Natural killer cell (primary cell): Measurements from ENCODE around the gene SASH1. TPM values are rescaled to one million over a fixed set of nuclear protein-coding genes. Genes with fewer than 3 reads are reported as not detected.

ENCODE experiments used
- ATAC-seq, 3 donors: fragments of 150-1000 bp in 2 of 3; fragments of 200-7000 bp in 1 of 3; cut with Tn5 transposase; 1 replicate in 1 of 3; 2 replicates in 2 of 3; pipeline ENCODE4 v1.10.0; 2021; ENCODE audit warnings: mild to moderate bottlenecking in 2 of 3, moderate library complexity in 2 of 3
- DNase-seq, 2 donors: peaks; one replicate each; pipeline versions ENCODE4 v3.0.0 to v3.0.0-alpha.2; 2013 to 2021; ENCODE audit warnings: mixed read lengths in 1 of 2
- H3K27ac ChIP-seq: one replicate; pipeline ENCODE4 v1.5.1; 2013; ENCODE audit warnings: mild to moderate bottlenecking, low read length
- H3K27me3 ChIP-seq: one replicate; pipeline ENCODE4 v1.6.1; 2013; ENCODE audit warnings: low read length; ENCODE audit not compliant: control insufficient read depth, insufficient read depth
- H3K36me3 ChIP-seq: one replicate; pipeline ENCODE4 v1.6.1; 2013; ENCODE audit warnings: low read length; ENCODE audit not compliant: control insufficient read depth, insufficient read depth
- H3K4me1 ChIP-seq: one replicate; pipeline ENCODE4 v1.6.1; 2013; ENCODE audit warnings: low read length; ENCODE audit not compliant: control insufficient read depth, insufficient read depth
- H3K4me3 ChIP-seq: one replicate; pipeline ENCODE4 v1.5.1; 2013; ENCODE audit warnings: low read length
- H3K9me3 ChIP-seq: one replicate; pipeline ENCODE4 v1.6.1; 2013; ENCODE audit warnings: low read length; ENCODE audit not compliant: control insufficient read depth, insufficient read depth
- H3K27ac Mint-ChIP-seq, 2 donors: one replicate each; pipeline ENCODE4 v1.8.0; 2022; ENCODE audit warnings: mild to moderate bottlenecking in 2 of 2, mixed read lengths in 2 of 2, moderate library complexity in 1 of 2
- H3K27me3 Mint-ChIP-seq, 2 donors: one replicate each; pipeline ENCODE4 v1.8.0; 2022; ENCODE audit warnings: low read depth in 2 of 2, mixed read lengths in 2 of 2
- H3K36me3 Mint-ChIP-seq: one replicate; pipeline ENCODE4 v1.8.0; 2022; ENCODE audit warnings: mixed read lengths
- H3K4me1 Mint-ChIP-seq, 2 donors: one replicate each; pipeline ENCODE4 v1.8.0; 2022; ENCODE audit warnings: mixed read lengths in 2 of 2
- H3K4me3 Mint-ChIP-seq: one replicate; pipeline ENCODE4 v1.8.0; 2022; ENCODE audit warnings: mild to moderate bottlenecking, moderate library complexity, mixed read lengths
- H3K9me3 Mint-ChIP-seq, 2 donors: one replicate each; pipeline ENCODE4 v1.8.0; 2022; ENCODE audit warnings: mixed read lengths in 2 of 2
- CTCF ChIP-seq: fragments of 200-600 bp; IDR thresholded peaks from one replicate; pipeline ENCODE4 v1.8.0; 2022; ENCODE audit warnings: antibody characterized with exemption
- WGBS: methylation state at CpG from one replicate; pipeline ENCODE4 v1.1.7; 2013; ENCODE audit warnings: missing lambda C conversion rate; ENCODE audit not compliant: insufficient coverage; 5-methylcytosine and 5-hydroxymethylcytosine counted together
- intact Hi-C: fragments of 100-400 bp; cut with micrococcal nuclease; formaldehyde crosslinking; loops from one replicate; pipeline ENCODE4 v1.14.2; 2022
- total RNA-seq, 4 donors: library from RNA; stranded (reverse); fragments of 120-200 nt in 1 of 4; gene quantifications; one replicate each; pipeline versions ENCODE4 v1.2.3 to v1.2.4, GENCODE V29; 2013 to 2022

SASH1 gene
- total RNA-seq, 3 donors from 2014 or later (not counting 1 experiment from before 2014, with no cell fraction given): 0.63 to 6.2 (median 2.7) TPM

- H3K9me3 ChIP-seq: no peaks in the 10 kb centered on the region
- 92% methylated on average over 7 of the region's 7 CpGs for WGBS
- H3K4me3 ChIP-seq: no peak overlapping the region
- H3K4me1 Mint-ChIP-seq: peaks cover 0 to under 1% of the 10 kb centered on the region in 2 donors
- ATAC-seq: no peak
- intact Hi-C loops: no loop called here
- no peaks in the 10 kb centered on the region for H3K9me3 Mint-ChIP-seq
- TF ChIP-seq CTCF: no peak
- no peaks in the 10 kb centered on the region for H3K36me3 ChIP-seq
- no peaks in the 10 kb centered on the region for H3K27me3 ChIP-seq
- DNase-seq: no peak
- H3K27me3 Mint-ChIP-seq: no peaks in the 10 kb centered on the region
- H3K4me1 ChIP-seq: peaks cover 10% of the 10 kb centered on the region
- no peak overlapping the region for H3K27ac Mint-ChIP-seq
- no peak overlapping the region for H3K4me3 Mint-ChIP-seq
- H3K27ac ChIP-seq: no peak overlapping the region
- no peaks in the 10 kb centered on the region for H3K36me3 Mint-ChIP-seq
Observed at GRCh38 chr6:148453906-148454305, 111.3 kb downstream of the SASH1 start.

GRCh38 chr6:148455225-148455624 is 112.6 kb downstream of the SASH1 start:
- 87% methylated on average over 10 of the region's 10 CpGs for WGBS
- no peaks in the 10 kb centered on the region for H3K9me3 ChIP-seq
- H3K27me3 ChIP-seq: no peaks in the 10 kb centered on the region
- H3K4me3 Mint-ChIP-seq: no peak overlapping the region
- H3K27ac ChIP-seq: no peak overlapping the region
- intact Hi-C loops: no loop called here
- H3K36me3 ChIP-seq: no peaks in the 10 kb centered on the region
- no peak for TF ChIP-seq CTCF
- ATAC-seq (no peak), DNase-seq (no peak)
- no peaks in the 10 kb centered on the region for H3K36me3 Mint-ChIP-seq
- peaks cover 10% of the 10 kb centered on the region for H3K4me1 ChIP-seq
- no peak overlapping the region for H3K27ac Mint-ChIP-seq
- no peaks in the 10 kb centered on the region for H3K9me3 Mint-ChIP-seq
- no peaks in the 10 kb centered on the region for H3K27me3 Mint-ChIP-seq
- no peaks in the 10 kb centered on the region for H3K4me1 Mint-ChIP-seq
- no peak overlapping the region for H3K4me3 ChIP-seq

- Histone ChIP-seq H3K36me3 (no peaks in the 10 kb centered on the region), H3K27me3 (no peaks in the 10 kb centered on the region), H3K4me1 (peaks cover 10% of the 10 kb centered on the region), H3K4me3 (no peak overlapping the region), H3K27ac (no peak overlapping the region), H3K9me3 (no peaks in the 10 kb centered on the region)
- H3K27me3 Mint-ChIP-seq: no peaks in the 10 kb centered on the region
- H3K9me3 Mint-ChIP-seq: no peaks in the 10 kb centered on the region
- DNase-seq (no peak), ATAC-seq (no peak)
- H3K4me3 Mint-ChIP-seq: no peak overlapping the region
- no peak for TF ChIP-seq CTCF
- intact Hi-C loops: no loop called here
- no peaks in the 10 kb centered on the region for H3K4me1 Mint-ChIP-seq
- H3K27ac Mint-ChIP-seq: no peak overlapping the region
- H3K36me3 Mint-ChIP-seq: no peaks in the 10 kb centered on the region
- WGBS: 91% methylated on average over 20 of the region's 20 CpGs
Observed at GRCh38 chr6:148455674-148456558, 113.3 kb downstream of the SASH1 start.
